NT2/D1 (cell line): Measurements from ENCODE around the gene UBALD1.

Source experiments
- YY1 ChIP-seq: IDR thresholded peaks from 2 replicates; pipeline ENCODE4 v1.6.1; 2011; ENCODE audit not compliant: insufficient read length, insufficient read depth
- ZNF274 ChIP-seq: IDR thresholded peaks from 2 replicates; pipeline ENCODE4 v1.6.1; 2011; ENCODE audit warnings: mild to moderate bottlenecking, low read depth, low read length

DNA sequence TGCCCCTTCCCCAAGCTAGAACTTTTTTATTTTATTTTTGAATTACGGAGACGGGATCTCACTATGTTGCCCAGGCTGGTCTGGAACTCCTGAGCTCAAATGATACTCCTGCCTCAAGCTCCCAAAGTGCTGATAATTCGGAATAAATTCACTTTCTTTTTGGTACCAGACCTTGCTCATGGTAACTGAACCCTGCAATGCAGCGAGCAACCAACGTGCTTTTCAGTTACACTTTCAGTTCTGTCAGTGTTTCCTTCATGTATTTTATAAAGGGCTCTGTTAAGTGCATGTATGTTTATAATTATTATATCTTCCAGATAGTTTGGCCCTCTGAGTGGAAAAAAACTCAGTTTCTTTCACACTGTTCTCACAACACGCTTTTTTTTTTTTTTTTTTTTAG is 44.6 kb downstream of the UBALD1 start:
- TF ChIP-seq YY1, result no peak
- no peak for TF ChIP-seq ZNF274
